ENCODE results near the gene NEURL3. TPM values are rescaled to one million over a fixed set of nuclear protein-coding genes. Genes with fewer than 3 reads are reported as not detected.

The NEURL3 gene
- total and polyA plus RNA-seq, 9 of the 15 experiments (the other 6 are each of a cell fraction or from before 2014, with no cell fraction given): not detected

DNA sequence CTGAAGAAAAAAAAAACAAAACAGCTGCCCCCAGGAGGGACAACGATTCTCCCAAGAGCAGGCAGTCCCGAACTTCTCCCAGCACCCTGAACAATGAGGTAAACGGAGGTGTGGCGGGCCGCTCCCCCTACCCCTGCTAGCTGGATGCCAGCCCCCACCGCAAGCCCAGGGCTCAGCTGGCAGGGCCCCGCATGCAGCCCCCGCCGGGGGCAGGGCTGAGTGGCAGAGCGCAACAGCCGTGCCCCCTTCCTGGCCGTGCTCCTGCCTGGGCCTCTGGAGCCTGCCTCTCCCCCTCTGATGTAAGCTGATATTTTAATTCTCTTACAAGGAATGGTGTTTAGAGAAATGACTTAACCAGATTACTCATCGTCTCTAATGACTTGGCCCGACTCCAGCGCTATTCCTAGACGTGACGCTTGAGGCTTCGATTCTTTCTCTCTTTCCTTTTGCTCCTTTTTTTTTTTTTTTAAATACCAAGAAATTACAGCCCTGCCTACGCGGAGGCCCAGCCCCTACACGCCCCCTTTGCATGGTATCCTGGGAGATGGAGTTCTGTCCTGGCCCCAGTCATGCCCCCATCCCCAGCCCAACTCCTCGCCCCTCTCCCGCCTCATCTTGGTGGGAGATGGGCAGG lies 26.8 kb upstream of the NEURL3 start (continued):
- TF ChIP-seq, protein P1, sequence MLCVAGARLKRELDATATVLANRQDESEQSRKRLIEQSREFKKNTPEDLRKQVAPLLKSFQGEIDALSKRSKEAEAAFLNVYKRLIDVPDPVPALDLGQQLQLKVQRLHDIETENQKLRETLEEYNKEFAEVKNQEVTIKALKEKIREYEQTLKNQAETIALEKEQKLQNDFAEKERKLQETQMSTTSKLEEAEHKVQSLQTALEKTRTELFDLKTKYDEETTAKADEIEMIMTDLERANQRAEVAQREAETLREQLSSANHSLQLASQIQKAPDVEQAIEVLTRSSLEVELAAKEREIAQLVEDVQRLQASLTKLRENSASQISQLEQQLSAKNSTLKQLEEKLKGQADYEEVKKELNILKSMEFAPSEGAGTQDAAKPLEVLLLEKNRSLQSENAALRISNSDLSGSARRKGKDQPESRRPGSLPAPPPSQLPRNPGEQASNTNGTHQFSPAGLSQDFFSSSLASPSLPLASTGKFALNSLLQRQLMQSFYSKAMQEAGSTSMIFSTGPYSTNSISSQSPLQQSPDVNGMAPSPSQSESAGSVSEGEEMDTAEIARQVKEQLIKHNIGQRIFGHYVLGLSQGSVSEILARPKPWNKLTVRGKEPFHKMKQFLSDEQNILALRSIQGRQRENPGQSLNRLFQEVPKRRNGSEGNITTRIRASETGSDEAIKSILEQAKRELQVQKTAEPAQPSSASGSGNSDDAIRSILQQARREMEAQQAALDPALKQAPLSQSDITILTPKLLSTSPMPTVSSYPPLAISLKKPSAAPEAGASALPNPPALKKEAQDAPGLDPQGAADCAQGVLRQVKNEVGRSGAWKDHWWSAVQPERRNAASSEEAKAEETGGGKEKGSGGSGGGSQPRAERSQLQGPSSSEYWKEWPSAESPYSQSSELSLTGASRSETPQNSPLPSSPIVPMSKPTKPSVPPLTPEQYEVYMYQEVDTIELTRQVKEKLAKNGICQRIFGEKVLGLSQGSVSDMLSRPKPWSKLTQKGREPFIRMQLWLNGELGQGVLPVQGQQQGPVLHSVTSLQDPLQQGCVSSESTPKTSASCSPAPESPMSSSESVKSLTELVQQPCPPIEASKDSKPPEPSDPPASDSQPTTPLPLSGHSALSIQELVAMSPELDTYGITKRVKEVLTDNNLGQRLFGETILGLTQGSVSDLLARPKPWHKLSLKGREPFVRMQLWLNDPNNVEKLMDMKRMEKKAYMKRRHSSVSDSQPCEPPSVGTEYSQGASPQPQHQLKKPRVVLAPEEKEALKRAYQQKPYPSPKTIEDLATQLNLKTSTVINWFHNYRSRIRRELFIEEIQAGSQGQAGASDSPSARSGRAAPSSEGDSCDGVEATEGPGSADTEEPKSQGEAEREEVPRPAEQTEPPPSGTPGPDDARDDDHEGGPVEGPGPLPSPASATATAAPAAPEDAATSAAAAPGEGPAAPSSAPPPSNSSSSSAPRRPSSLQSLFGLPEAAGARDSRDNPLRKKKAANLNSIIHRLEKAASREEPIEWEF (CRISPR knock-in tag; IDR thresholded peaks at IDR 0.05): no peak
- TF ChIP-seq ZFP91 (CRISPR knock-in tag; IDR thresholded peaks at IDR 0.05) (no peak), ZNF143 (CRISPR knock-in tag; IDR thresholded peaks at IDR 0.05) (peak; percentile 84), ZNF318 (IDR thresholded peaks at IDR 0.05; ENCODE audit: borderline replicate concordance in 1 of 2, low read depth in 1 of 2) (peak in 1 of 2 experiments; percentile 90; a peak in 2 of 4 replicates), ARNT (IDR thresholded peaks at IDR 0.05) (0 out of 4 replicates have a peak, but pooled peaks of 1 of the 2 experiments have one; percentile 31)
- TF ChIP-seq, protein P2, sequence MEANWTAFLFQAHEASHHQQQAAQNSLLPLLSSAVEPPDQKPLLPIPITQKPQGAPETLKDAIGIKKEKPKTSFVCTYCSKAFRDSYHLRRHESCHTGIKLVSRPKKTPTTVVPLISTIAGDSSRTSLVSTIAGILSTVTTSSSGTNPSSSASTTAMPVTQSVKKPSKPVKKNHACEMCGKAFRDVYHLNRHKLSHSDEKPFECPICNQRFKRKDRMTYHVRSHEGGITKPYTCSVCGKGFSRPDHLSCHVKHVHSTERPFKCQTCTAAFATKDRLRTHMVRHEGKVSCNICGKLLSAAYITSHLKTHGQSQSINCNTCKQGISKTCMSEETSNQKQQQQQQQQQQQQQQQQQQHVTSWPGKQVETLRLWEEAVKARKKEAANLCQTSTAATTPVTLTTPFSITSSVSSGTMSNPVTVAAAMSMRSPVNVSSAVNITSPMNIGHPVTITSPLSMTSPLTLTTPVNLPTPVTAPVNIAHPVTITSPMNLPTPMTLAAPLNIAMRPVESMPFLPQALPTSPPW (CRISPR knock-in tag; IDR thresholded peaks at IDR 0.05): peak; percentile 74
- TF ChIP-seq, protein P3, sequence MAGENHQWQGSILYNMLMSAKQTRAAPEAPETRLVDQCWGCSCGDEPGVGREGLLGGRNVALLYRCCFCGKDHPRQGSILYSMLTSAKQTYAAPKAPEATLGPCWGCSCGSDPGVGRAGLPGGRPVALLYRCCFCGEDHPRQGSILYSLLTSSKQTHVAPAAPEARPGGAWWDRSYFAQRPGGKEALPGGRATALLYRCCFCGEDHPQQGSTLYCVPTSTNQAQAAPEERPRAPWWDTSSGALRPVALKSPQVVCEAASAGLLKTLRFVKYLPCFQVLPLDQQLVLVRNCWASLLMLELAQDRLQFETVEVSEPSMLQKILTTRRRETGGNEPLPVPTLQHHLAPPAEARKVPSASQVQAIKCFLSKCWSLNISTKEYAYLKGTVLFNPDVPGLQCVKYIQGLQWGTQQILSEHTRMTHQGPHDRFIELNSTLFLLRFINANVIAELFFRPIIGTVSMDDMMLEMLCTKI (IDR thresholded peaks at IDR 0.05; ENCODE audit: partially characterized antibody): no peak

Data from K562 (cell line).